ENCODE measurements around the gene ERFL. TPM values are rescaled to one million over a fixed set of nuclear protein-coding genes. Genes with fewer than 3 reads are reported as not detected.

ERFL gene
- total RNA-seq, 1 experiment from 2014 or later = not detected

DNA sequence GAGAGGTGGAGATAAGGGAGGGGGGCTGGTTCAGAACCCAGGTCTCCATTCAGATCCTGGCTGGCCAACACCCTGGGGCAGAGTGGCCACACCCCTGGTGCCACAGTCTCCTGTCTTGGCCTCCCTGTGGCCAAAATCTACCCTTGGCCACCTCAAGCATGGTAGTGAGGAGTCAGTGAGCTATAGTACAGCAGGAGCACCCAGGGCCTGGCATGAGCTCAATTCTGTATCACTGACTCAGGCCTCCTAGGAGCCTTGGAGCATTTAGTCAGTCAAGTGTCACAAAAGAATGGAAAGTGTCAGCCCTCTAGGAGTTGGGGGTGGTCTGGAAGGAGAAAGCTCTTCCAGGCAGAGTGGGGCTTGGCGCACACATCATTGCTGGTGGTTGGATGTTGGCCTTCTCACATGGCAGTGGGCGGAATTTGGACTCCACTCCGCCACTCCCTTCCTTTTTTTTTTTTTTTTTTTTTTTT is 57.8 kb downstream of the ERFL start:
- Mint-ChIP-seq H3K27ac (ENCODE audit: low read depth, unreplicated experiment) (no peak overlapping the region), H3K4me3 (ENCODE audit: unreplicated experiment) (no peak overlapping the region), H3K36me3 (ENCODE audit: insufficient read depth, unreplicated experiment) (peaks cover 89% of the 10 kb centered on the region), H3K27me3 (ENCODE audit: insufficient read depth, unreplicated experiment) (no peaks in the 10 kb centered on the region), H3K9me3 (ENCODE audit: unreplicated experiment) (no peaks in the 10 kb centered on the region), H3K4me1 (ENCODE audit: insufficient read depth, unreplicated experiment) (peaks cover 8% of the 10 kb centered on the region)
- intact Hi-C loops (cut with micrococcal nuclease) = no loop called here
- ChIA-PET POLR2A (interaction anchor here (0.6 to 9.5 kb wide), 6 partner anchors 9 to 501 kb away, joined by 3 to 134 read pairs (median 4); partner anchors contain the start of genes RABAC1 and RPS19), CTCF (interaction anchor here (4.8 kb wide), 1 partner anchor 10 kb away, joined by 32 read pairs; the partner anchor contains the start of gene RPS19)
- TF ChIP-seq CTCF (IDR thresholded peaks at IDR 0.05; ENCODE audit: unreplicated experiment) = no peak
- BruUV-seq (replicated peaks) = no TSS peak
- peak; percentile 40 for DNase-seq (ENCODE audit: unreplicated experiment)

DNA sequence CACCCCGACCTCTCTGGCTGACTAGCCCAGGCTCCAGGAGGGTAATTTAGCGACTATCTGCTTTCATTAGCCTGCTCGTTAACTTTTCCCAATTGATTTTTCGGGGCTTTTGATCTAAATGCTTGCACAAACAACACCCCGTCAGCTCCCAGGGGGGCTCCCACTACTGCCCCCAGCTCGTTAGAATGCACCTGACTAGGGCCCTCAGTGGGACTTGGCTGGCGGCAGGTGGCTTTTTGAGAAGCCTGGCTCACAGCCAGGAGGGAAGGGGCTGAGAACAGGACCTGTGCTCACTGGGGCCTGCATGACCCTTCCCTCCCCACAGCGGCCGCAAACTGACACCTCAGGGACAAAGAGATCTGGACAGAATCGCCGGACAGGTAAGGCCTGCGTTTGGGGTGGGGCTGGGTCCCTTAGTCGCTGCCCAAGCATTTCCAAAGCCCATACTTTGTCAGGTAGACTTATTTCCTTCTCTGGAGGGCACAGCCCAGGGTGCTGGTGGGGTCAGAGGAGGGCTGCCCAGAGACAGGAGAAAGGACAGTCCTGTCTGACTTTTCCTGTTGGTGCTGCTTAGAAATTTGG is 58.8 kb downstream of the ERFL start:
- BruUV-seq (replicated peaks) = no TSS peak
- Mint-ChIP-seq H3K27me3 (ENCODE audit: insufficient read depth, unreplicated experiment) (no peaks in the 10 kb centered on the region), H3K27ac (ENCODE audit: low read depth, unreplicated experiment) (no peak overlapping the region), H3K36me3 (ENCODE audit: insufficient read depth, unreplicated experiment) (peaks cover 95% of the 10 kb centered on the region), H3K4me1 (ENCODE audit: insufficient read depth, unreplicated experiment) (peaks cover 8% of the 10 kb centered on the region), H3K4me3 (ENCODE audit: unreplicated experiment) (no peak overlapping the region), H3K9me3 (ENCODE audit: unreplicated experiment) (no peaks in the 10 kb centered on the region)
- intact Hi-C loops (cut with micrococcal nuclease) = loop anchor here (2.0 kb wide), 1 partner anchor 27 kb away; no protein-coding TSS in a partner anchor
- POLR2A ChIA-PET = interaction anchor here (1.2 to 9.5 kb wide), 6 partner anchors 8 to 90 kb away, joined by 3 to 134 read pairs (median 6); partner anchors contain the start of genes RABAC1 and RPS19
- TF ChIP-seq CTCF (IDR thresholded peaks at IDR 0.05; ENCODE audit: unreplicated experiment) = no peak
- no peak for DNase-seq (ENCODE audit: unreplicated experiment)
- CTCF ChIA-PET = interaction anchor here (1.4 kb wide), 1 partner anchor 11 kb away, joined by 3 read pairs; no protein-coding TSS in a partner anchor

DNA sequence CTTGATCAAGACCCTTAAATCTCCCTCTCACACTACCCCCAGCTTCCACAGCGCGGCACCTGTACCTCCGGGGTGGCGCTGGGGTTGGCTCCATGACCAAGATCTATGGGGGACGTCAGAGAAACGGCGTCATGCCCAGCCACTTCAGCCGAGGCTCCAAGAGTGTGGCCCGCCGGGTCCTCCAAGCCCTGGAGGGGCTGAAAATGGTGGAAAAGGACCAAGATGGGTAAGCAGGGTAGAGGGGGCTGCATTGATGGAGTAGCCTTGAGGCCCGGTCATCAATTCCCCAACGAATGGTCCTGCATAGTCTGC is 59.3 kb downstream of the ERFL start:
- intact Hi-C loops (cut with micrococcal nuclease) = loop anchor here (2.0 kb wide), 1 partner anchor 28 kb away; no protein-coding TSS in a partner anchor
- CTCF ChIA-PET = interaction anchor here (1.4 kb wide), 1 partner anchor 12 kb away, joined by 3 read pairs; no protein-coding TSS in a partner anchor
- Mint-ChIP-seq H3K4me1 (ENCODE audit: insufficient read depth, unreplicated experiment) (peaks cover 10% of the 10 kb centered on the region), H3K27ac (ENCODE audit: low read depth, unreplicated experiment) (no peak overlapping the region), H3K9me3 (ENCODE audit: unreplicated experiment) (no peaks in the 10 kb centered on the region), H3K4me3 (ENCODE audit: unreplicated experiment) (no peak overlapping the region), H3K27me3 (ENCODE audit: insufficient read depth, unreplicated experiment) (no peaks in the 10 kb centered on the region), H3K36me3 (ENCODE audit: insufficient read depth, unreplicated experiment) (peaks cover 100% of the 10 kb centered on the region)
- no TSS peak for BruUV-seq (replicated peaks)
- POLR2A ChIA-PET = interaction anchor here (1.2 to 9.5 kb wide), 3 partner anchors 7 to 18 kb away, joined by 3 to 134 read pairs (median 10); partner anchors contain the start of gene RPS19
- DNase-seq (ENCODE audit: unreplicated experiment) = no peak
- no peak for TF ChIP-seq CTCF (IDR thresholded peaks at IDR 0.05; ENCODE audit: unreplicated experiment)

- Mint-ChIP-seq H3K4me1 (ENCODE audit: insufficient read depth, unreplicated experiment) (peaks cover 16% of the 10 kb centered on the region), H3K27ac (ENCODE audit: low read depth, unreplicated experiment) (no peak overlapping the region), H3K4me3 (ENCODE audit: unreplicated experiment) (no peak overlapping the region), H3K36me3 (ENCODE audit: insufficient read depth, unreplicated experiment) (peaks cover 100% of the 10 kb centered on the region), H3K27me3 (ENCODE audit: insufficient read depth, unreplicated experiment) (no peaks in the 10 kb centered on the region), H3K9me3 (ENCODE audit: unreplicated experiment) (no peaks in the 10 kb centered on the region)
- no peak for DNase-seq (ENCODE audit: unreplicated experiment)
- no peak for TF ChIP-seq CTCF (IDR thresholded peaks at IDR 0.05; ENCODE audit: unreplicated experiment)
- ChIA-PET CTCF (interaction anchor here (0.6 to 1.4 kb wide), 2 partner anchors 12 to 26 kb away, joined by 3 read pairs; no protein-coding TSS in a partner anchor), POLR2A (interaction anchor here (1.2 to 9.5 kb wide), 3 partner anchors 7 to 18 kb away, joined by 3 to 134 read pairs (median 10); partner anchors contain the start of gene RPS19)
- intact Hi-C loops (cut with micrococcal nuclease) = loop anchor here (2.0 kb wide), 1 partner anchor 28 kb away; no protein-coding TSS in a partner anchor
- BruUV-seq (replicated peaks) = no TSS peak
These were observed 59.9 kb downstream of the ERFL start for GRCh38 chr19:41868120-41868988.
